H1 (cell line): ENCODE measurements around the gene SELENOI. TPM values are rescaled to one million over a fixed set of nuclear protein-coding genes. Genes with fewer than 3 reads are reported as not detected.
A peak's percentile ranks its signal among the peaks of the same experiment; 100 is the strongest.

Experiments used
- CTCF ChIA-PET: fragments of 300-600 bp; sonication (Branson Sonifier 250); formaldehyde crosslinking; loops from one replicate; lab custom pipeline; 2021; ENCODE audit not compliant: partially characterized antibody; lab: Charles Lee
- POLR2A ChIA-PET: fragments of 300-600 bp; sonication (Branson Sonifier 250); formaldehyde crosslinking; loops from one replicate; lab custom pipeline; 2021; ENCODE audit warnings: inconsistent platforms; ENCODE audit not compliant: partially characterized antibody; lab: Charles Lee
- DNase-seq, 2 experiments: peaks; one replicate each; pipeline versions ENCODE4 v3.0.0 to v3.0.0-alpha.2; 2010 to 2022; ENCODE audit warnings: low spot score in 2 of 2, low read depth in 1 of 2, mixed read lengths in 1 of 2
- FAIRE-seq: peaks from 2 replicates; lab custom pipeline; 2011; peaks lifted over from hg19 to GRCh38; lab: Jason Lieb, UNC
- H2AFZ ChIP-seq: 2 replicates; pipeline ENCODE4 v1.8.1; 2012; ENCODE audit warnings: low read length, inconsistent platforms
- H2AK5ac ChIP-seq: 2 replicates; pipeline ENCODE4 v1.6.1; 2013; ENCODE audit warnings: low read depth, low read length
- H2BK120ac ChIP-seq: replicated peaks from 2 replicates; pipeline ENCODE3; 2013; ENCODE audit warnings: low read depth, low read length, inconsistent platforms
- H2BK12ac ChIP-seq: 2 replicates; pipeline ENCODE4 v1.6.1; 2013; ENCODE audit warnings: low read depth, low read length
- H2BK15ac ChIP-seq: 2 replicates; pipeline ENCODE4 v1.6.1; 2013; ENCODE audit warnings: low read length
- H2BK20ac ChIP-seq: 2 replicates; pipeline ENCODE4 v1.6.1; 2013; ENCODE audit warnings: low read length
- H2BK5ac ChIP-seq: 2 replicates; pipeline ENCODE4 v1.6.1; 2013; ENCODE audit warnings: low read depth, low read length
- H3K14ac ChIP-seq: 2 replicates; pipeline ENCODE4 v1.6.1; 2013; ENCODE audit warnings: inconsistent platforms; ENCODE audit not compliant: insufficient read length
- H3K18ac ChIP-seq: 2 replicates; pipeline ENCODE4 v1.6.1; 2013; ENCODE audit warnings: low read length; ENCODE audit errors: extremely low read depth
- H3K23ac ChIP-seq: 2 replicates; pipeline ENCODE4 v1.6.1; 2013; ENCODE audit warnings: inconsistent platforms; ENCODE audit not compliant: insufficient read length
- H3K23me2 ChIP-seq: 2 replicates; pipeline ENCODE4 v1.6.1; 2013; ENCODE audit warnings: low read depth, low read length
- H3K27ac ChIP-seq: 2 replicates; pipeline ENCODE4 v1.6.1; 2011; ENCODE audit warnings: low read depth, low read length, inconsistent platforms
- H3K27me3 ChIP-seq, 4 experiments: replicated peaks in 1 of 4; 1 replicate in 1 of 4; 2 replicates in 3 of 4; pipeline versions ENCODE4 v1.6.1 to v1.8.1; 2011 to 2013; ENCODE audit warnings: low read length in 3 of 4, mild to moderate bottlenecking in 3 of 4, inconsistent platforms in 2 of 4, mixed read lengths in 2 of 4, moderate library complexity in 1 of 4; ENCODE audit not compliant: control insufficient read depth in 3 of 4, insufficient read depth in 3 of 4; ENCODE audit errors: extremely low read depth in 1 of 4
- H3K36me3 ChIP-seq, 4 experiments: 2 replicates each; pipeline versions ENCODE4 v1.6.1 to v1.8.1; 2011 to 2013; ENCODE audit warnings: mild to moderate bottlenecking in 4 of 4, low read length in 3 of 4, moderate library complexity in 2 of 4, control low read depth in 1 of 4, inconsistent platforms in 1 of 4; ENCODE audit not compliant: insufficient read depth in 4 of 4, control insufficient read depth in 2 of 4
- H3K4ac ChIP-seq: replicated peaks from 2 replicates; pipeline ENCODE3; 2013; ENCODE audit warnings: low read length, low read depth, mixed read lengths, inconsistent platforms; ENCODE audit not compliant: insufficient read length
- H3K4me1 ChIP-seq, 4 experiments: replicated peaks in 1 of 4; 1 replicate in 1 of 4; 2 replicates in 3 of 4; pipeline versions ENCODE4 v1.6.1 to v1.8.1; 2011 to 2013; ENCODE audit warnings: low read length in 3 of 4, inconsistent platforms in 2 of 4, mixed read lengths in 1 of 4; ENCODE audit not compliant: insufficient read depth in 4 of 4, control insufficient read depth in 3 of 4
- H3K4me2 ChIP-seq, 2 experiments: 2 replicates each; pipeline versions ENCODE4 v1.6.1 to v1.8.1; 2011 to 2013; ENCODE audit warnings: low read depth in 2 of 2, low read length in 2 of 2, control low read depth in 1 of 2, inconsistent platforms in 1 of 2, mild to moderate bottlenecking in 1 of 2; ENCODE audit not compliant: insufficient read depth in 1 of 2
- H3K4me3 ChIP-seq, 4 experiments: fragments of 200-600, 300-600 bp in 1 of 4; sonication (generic), shearing (Covaris generic), sonication (Bioruptor Twin) in 1 of 4; 2 replicates each; pipeline versions ENCODE4 v1.5.1 to v1.8.1; 2011 to 2016; ENCODE audit warnings: low read length in 4 of 4, low read depth in 3 of 4, control low read depth in 2 of 4, inconsistent platforms in 2 of 4, mild to moderate bottlenecking in 2 of 4, mixed read lengths in 1 of 4, moderate library complexity in 1 of 4; ENCODE audit not compliant: insufficient read depth in 2 of 4; ENCODE audit errors: extremely low read depth in 1 of 4
- H3K56ac ChIP-seq: replicated peaks from 2 replicates; pipeline ENCODE3; 2013; ENCODE audit warnings: low read depth, mild to moderate bottlenecking, mixed read lengths, low read length, inconsistent platforms; ENCODE audit not compliant: insufficient read length
- H3K79me1 ChIP-seq: 2 replicates; pipeline ENCODE4 v1.6.1; 2013; ENCODE audit warnings: low read depth, low read length, control low read depth
- H3K79me2 ChIP-seq, 2 experiments: 2 replicates each; pipeline versions ENCODE4 v1.6.1 to v1.8.1; 2012 to 2013; ENCODE audit warnings: low read length in 2 of 2, mild to moderate bottlenecking in 2 of 2, inconsistent platforms in 1 of 2; ENCODE audit not compliant: insufficient read depth in 2 of 2, control insufficient read depth in 1 of 2
- H3K9ac ChIP-seq, 4 experiments: replicated peaks in 1 of 4; 1 replicate in 1 of 4; 2 replicates in 3 of 4; pipeline versions ENCODE4 v1.6.1 to v1.8.1; 2011 to 2013; ENCODE audit warnings: low read depth in 3 of 4, low read length in 3 of 4, control low read depth in 2 of 4, mild to moderate bottlenecking in 2 of 4, moderate library complexity in 2 of 4, inconsistent platforms in 1 of 4; ENCODE audit errors: extremely low read depth in 1 of 4
- H3K9me3 ChIP-seq, 2 experiments: 2 replicates each; pipeline versions ENCODE4 v1.6.1 to v1.8.1; 2012 to 2013; ENCODE audit warnings: mild to moderate bottlenecking in 2 of 2, moderate library complexity in 2 of 2, control low read depth in 1 of 2, inconsistent platforms in 1 of 2, low read depth in 1 of 2, low read length in 1 of 2, mixed read lengths in 1 of 2; ENCODE audit not compliant: insufficient read depth in 2 of 2
- H4K20me1 ChIP-seq, 2 experiments: replicated peaks in 1 of 2; 2 replicates each; pipeline versions ENCODE3 to v1.8.1; 2011 to 2013; ENCODE audit warnings: inconsistent platforms in 2 of 2, low read length in 2 of 2, mild to moderate bottlenecking in 1 of 2; ENCODE audit not compliant: insufficient read depth in 2 of 2, control insufficient read depth in 1 of 2
- H4K5ac ChIP-seq: 2 replicates; pipeline ENCODE4 v1.6.1; 2013; ENCODE audit warnings: low read length, low read depth, mixed read lengths, inconsistent platforms; ENCODE audit not compliant: insufficient read length
- H4K8ac ChIP-seq: 2 replicates; pipeline ENCODE4 v1.8.0; 2013; ENCODE audit warnings: mild to moderate bottlenecking, moderate library complexity, low read length, inconsistent platforms; ENCODE audit not compliant: insufficient read depth; ENCODE audit errors: extremely low read depth
- H4K91ac ChIP-seq: replicated peaks from 2 replicates; pipeline ENCODE3; 2013; ENCODE audit warnings: low read length, mixed read lengths, inconsistent platforms; ENCODE audit not compliant: insufficient read length
- BACH1 ChIP-seq: IDR thresholded peaks from 2 replicates; pipeline ENCODE4 v1.6.1; 2012; ENCODE audit warnings: low read length, improper control_type of control experiment
- RNF2 ChIP-seq: fragments of 200-900, 300-1000 bp; sonication (generic); IDR thresholded peaks from 2 replicates; pipeline ENCODE4 v1.7.1; 2016; ENCODE audit warnings: borderline replicate concordance, low read depth, mild to moderate bottlenecking, antibody characterized with exemption, low read length; ENCODE audit not compliant: poor library complexity, severe bottlenecking; ENCODE audit errors: missing control alignments
- SAP30 ChIP-seq: fragments of 300-600 bp; sonication (generic); IDR thresholded peaks from 2 replicates; pipeline ENCODE4 v1.7.1; 2012; ENCODE audit warnings: low read length, moderate library complexity, mild to moderate bottlenecking, inconsistent platforms; ENCODE audit not compliant: insufficient read depth, insufficient replicate concordance
- SIN3A ChIP-seq, 2 experiments: IDR thresholded peaks in 1 of 2; conservative IDR thresholded peaks in 1 of 2; 2 replicates each; pipeline ENCODE4 v1.6.1; 2011 to 2012; ENCODE audit warnings: low read length in 2 of 2, improper control_type of control experiment in 1 of 2, low read depth in 1 of 2, mild to moderate bottlenecking in 1 of 2
- SRF ChIP-seq: IDR thresholded peaks from 2 replicates; pipeline ENCODE4 v1.6.1; 2011; ENCODE audit warnings: mild to moderate bottlenecking, low read depth, low read length, moderate library complexity
- TBP ChIP-seq: IDR thresholded peaks from 2 replicates; pipeline ENCODE4 v1.6.1; 2011; ENCODE audit warnings: low read depth, low read length, improper control_type of control experiment
- WGBS, 2 experiments: shearing (Covaris generic) in 1 of 2; methylation state at CpG; one replicate each; pipeline versions ENCODE4 v1.1.6 to v1.1.7; 2013 to 2015; ENCODE audit warnings: low lambda C conversion rate in 2 of 2, mixed read lengths in 2 of 2, inconsistent platforms in 1 of 2, low coverage in 1 of 2, missing lambda C conversion rate in 1 of 2; ENCODE audit not compliant: insufficient replicate concordance in 2 of 2, insufficient coverage in 1 of 2, insufficient read length in 1 of 2; ENCODE audit errors: extremely low coverage in 1 of 2, missing lambda C conversion rate in 1 of 2; 5-methylcytosine and 5-hydroxymethylcytosine counted together
- polyA plus RNA-seq, 7 experiments: library from polyadenylated mRNA; depleted of rRNA in 3 of 7; stranded (reverse) in 5 of 7; unstranded in 2 of 7; fragments of >200 nt in 5 of 7; fragments of 200-250 nt in 2 of 7; gene quantifications; 1 replicate in 5 of 7; 2 replicates in 1 of 7; 4 replicates in 1 of 7; pipeline versions ENCODE4 v1.2.1 to v1.2.3, GENCODE V29; 2011 to 2013; ENCODE audit warnings: missing spikeins in 2 of 7, mixed read lengths in 2 of 7
- total RNA-seq: library from RNA; stranded (reverse); fragmentation: NEBNext Ultra II Directional; extraction: Animal tissue kit (Norgen Biotek cat#: 25700); gene quantifications from 2 replicates; pipeline ENCODE4 v1.2.1, GENCODE V29; 2021

The SELENOI gene
- total and polyA plus RNA-seq, 2 of the 8 experiments (the other 6 are each of a cell fraction or from before 2014, with no cell fraction given) = 15.9 to 63.8 TPM

DNA sequence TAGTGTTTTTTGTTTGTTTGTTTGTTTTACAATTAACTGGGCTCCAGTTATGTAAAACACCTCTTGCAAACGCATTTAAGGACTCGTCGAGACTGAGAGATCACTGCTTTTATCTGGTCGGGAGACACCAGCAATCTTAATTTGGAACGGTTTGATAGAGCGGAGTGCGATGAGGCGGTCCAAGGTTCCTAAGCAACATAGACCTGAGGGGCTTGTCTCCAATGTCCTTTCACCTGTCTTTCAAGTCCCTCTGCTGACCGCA lies 729 bp upstream of the SELENOI start:
- ChIA-PET CTCF (interaction anchor here (0.6 to 1.3 kb wide), 3 partner anchors 123 to 160 kb away, joined by 3 to 4 read pairs (median 3); no protein-coding TSS in a partner anchor), POLR2A (interaction anchor here (0.7 to 2.6 kb wide), 13 partner anchors 9 to 191 kb away, joined by 3 to 17 read pairs (median 4); partner anchors contain the start of genes HADHA and HADHB)
- H3K23me2 ChIP-seq = peaks cover 5% of the 10 kb centered on the region
- H3K4me3 ChIP-seq = peak overlapping the region; percentile 60 to 96 (median 92)
- H3K9me3 ChIP-seq = no peaks in the 10 kb centered on the region
- H3K23ac ChIP-seq = no peak overlapping the region
- H2BK5ac ChIP-seq = peak overlapping the region; percentile 99
- H4K20me1 ChIP-seq = peaks cover 0 to 4% of the 10 kb centered on the region in 2 experiments
- peaks cover 7 to 48% of the 10 kb centered on the region in 2 experiments for H3K79me2 ChIP-seq
- no peak for DNase-seq
- H2BK12ac ChIP-seq = peak overlapping the region; percentile 75; the same call in 1 of the 2 replicates
- WGBS, 2 experiments = 1% methylated on average over 9 of the region's 9 CpGs; no CpG with 5 or more reads in 1 of the 2 experiments
- H2BK120ac ChIP-seq = peak overlapping the region; percentile 10
- H3K18ac ChIP-seq = peak overlapping the region; percentile 90
- no peak overlapping the region for H3K14ac ChIP-seq
- no peaks in the 10 kb centered on the region; a peak in 3 of 7 replicates for H3K4me1 ChIP-seq
- H3K36me3 ChIP-seq = no peaks in the 10 kb centered on the region
- peak overlapping the region; percentile 45 for H4K91ac ChIP-seq
- H3K9ac ChIP-seq = peak overlapping the region; percentile 86 to 95 (median 90)
- FAIRE-seq = no peak
- H3K4me2 ChIP-seq = peak overlapping the region; percentile 63 to 98
- H3K79me1 ChIP-seq = no peaks in the 10 kb centered on the region; the same call in 1 of the 2 replicates
- H3K4ac ChIP-seq = peak overlapping the region; percentile 4
- H2BK15ac ChIP-seq = no peak overlapping the region
- peak overlapping the region; percentile 77 for H3K27ac ChIP-seq
- no peak for TF ChIP-seq SRF
- no peak for TF ChIP-seq SAP30
- no peak for TF ChIP-seq TBP
- peak in 1 of 2 experiments; percentile 11; a peak in 1 of 4 replicates for TF ChIP-seq SIN3A (conservative IDR thresholded peaks at IDR 0.05 in 1 of 2, IDR thresholded peaks at IDR 0.05 in 1 of 2; ENCODE audit: low read depth in 1 of 2, low read length in 2 of 2)
- TF ChIP-seq BACH1 = no peak
- TF ChIP-seq RNF2 = no peak
- peak overlapping the region; percentile 97 for H4K8ac ChIP-seq
- peak overlapping the region; percentile 93 for H4K5ac ChIP-seq
- H2BK20ac ChIP-seq = no peak overlapping the region
- H2AFZ ChIP-seq = no peak overlapping the region
- no peaks in the 10 kb centered on the region; a peak in 1 of 7 replicates for H3K27me3 ChIP-seq
- peak overlapping the region; percentile 56; the same call in 1 of the 2 replicates for H2AK5ac ChIP-seq
- peak overlapping the region; percentile 51 for H3K56ac ChIP-seq
